ENCODE data around the gene CST9L.

DNA sequence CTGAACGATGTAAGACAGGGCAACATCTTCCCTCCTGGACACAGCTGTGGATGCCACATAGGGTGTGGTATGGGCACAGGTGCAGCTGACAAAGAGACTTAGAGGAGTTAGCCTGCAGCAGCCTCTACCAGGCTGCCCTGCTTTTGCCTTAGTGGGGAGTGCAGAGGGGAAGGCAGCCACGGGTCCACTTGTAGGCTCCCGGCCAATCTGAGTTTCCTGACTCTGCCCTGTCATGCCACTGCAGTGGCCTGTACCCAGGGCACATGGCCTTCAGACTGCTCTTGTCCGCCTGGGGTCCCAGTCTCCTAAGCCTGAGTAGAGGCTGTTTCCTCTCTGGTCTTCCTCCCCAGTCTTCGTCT is 17.1 kb upstream of the CST9L start:
- no peak for TF ChIP-seq EZH2 (IDR thresholded peaks at IDR 0.05)
- no peak for TF ChIP-seq POLR2AphosphoS5 (IDR thresholded peaks at IDR 0.05; ENCODE audit: borderline replicate concordance, low read depth, low read length)
- no peak for TF ChIP-seq FOXP2 (optimal IDR thresholded peaks at IDR 0.05; ENCODE audit: control extremely low read depth, extremely low read length, insufficient read depth)

Data from SK-N-MC (cell line).